ENCODE results near the gene ABCA7. TPM values are rescaled to one million over a fixed set of nuclear protein-coding genes. Genes with fewer than 3 reads are reported as not detected.

ABCA7 gene
- total RNA-seq, 1 experiment from 2014 or later, result 5.1 TPM

GRCh38 chr19:1055886-1056620 is 16.1 kb downstream of the ABCA7 start:
- DNase-seq (ENCODE audit: low spot score), result no peak

GRCh38 chr19:1057176-1057855 is 17.4 kb downstream of the ABCA7 start:
- peak; percentile 72 for DNase-seq (ENCODE audit: low spot score)

- no peak for DNase-seq (ENCODE audit: low spot score)
These were observed 18.2 kb downstream of the ABCA7 start for GRCh38 chr19:1058112-1058511.

GRCh38 chr19:1060689-1061088 is 20.8 kb downstream of the ABCA7 start:
- no peak for DNase-seq (ENCODE audit: low spot score)

GRCh38 chr19:1061987-1062386 is 22.1 kb downstream of the ABCA7 start:
- no peak for DNase-seq (ENCODE audit: low spot score)

- DNase-seq (ENCODE audit: low spot score), result no peak
These were observed 22.6 kb downstream of the ABCA7 start for GRCh38 chr19:1062387-1063029.

GRCh38 chr19:1063030-1063908 is 23.4 kb downstream of the ABCA7 start:
- no peak for DNase-seq (ENCODE audit: low spot score)

GRCh38 chr19:1063909-1064660 is 24.2 kb downstream of the ABCA7 start:
- DNase-seq (ENCODE audit: low spot score), result no peak

GRCh38 chr19:1064661-1065605 is 25.0 kb downstream of the ABCA7 start:
- DNase-seq (ENCODE audit: low spot score), result no peak

- DNase-seq (ENCODE audit: low spot score), result peak; percentile 69
These were observed 25.8 kb downstream of the ABCA7 start for GRCh38 chr19:1065606-1066109.

GRCh38 chr19:1066251-1066747 is 26.4 kb downstream of the ABCA7 start:
- peak; percentile 57 for DNase-seq (ENCODE audit: low spot score)

GRCh38 chr19:1066748-1067340 is 26.9 kb downstream of the ABCA7 start, which contains the start of gene ARHGAP45:
TSS of gene ARHGAP45 (plus strand) at chr19:1067167. CDS start at chr19:1067406, 239 bp downstream.
- DNase-seq (ENCODE audit: low spot score), result no peak

GRCh38 chr19:1067341-1067957 is 27.5 kb downstream of the ABCA7 start:
- DNase-seq (ENCODE audit: low spot score), result no peak

GRCh38 chr19:1068009-1069001 is 28.4 kb downstream of the ABCA7 start:
- no peak for DNase-seq (ENCODE audit: low spot score)

GRCh38 chr19:1069009-1069779 is 29.3 kb downstream of the ABCA7 start:
- DNase-seq (ENCODE audit: low spot score), result peak; percentile 74

- DNase-seq (ENCODE audit: low spot score), result no peak
These were observed 30.6 kb downstream of the ABCA7 start for GRCh38 chr19:1070576-1070930.
